GM12873 (cell line): ENCODE measurements around the gene SOS1.

Experiments used
- CTCF ChIP-seq: IDR thresholded peaks from 2 replicates; pipeline ENCODE4 v1.5.1; 2012; ENCODE audit warnings: low read depth, mild to moderate bottlenecking, moderate library complexity, low read length, control low read depth; ENCODE audit not compliant: insufficient read depth; ENCODE audit errors: missing control alignments

SOS1 gene

DNA sequence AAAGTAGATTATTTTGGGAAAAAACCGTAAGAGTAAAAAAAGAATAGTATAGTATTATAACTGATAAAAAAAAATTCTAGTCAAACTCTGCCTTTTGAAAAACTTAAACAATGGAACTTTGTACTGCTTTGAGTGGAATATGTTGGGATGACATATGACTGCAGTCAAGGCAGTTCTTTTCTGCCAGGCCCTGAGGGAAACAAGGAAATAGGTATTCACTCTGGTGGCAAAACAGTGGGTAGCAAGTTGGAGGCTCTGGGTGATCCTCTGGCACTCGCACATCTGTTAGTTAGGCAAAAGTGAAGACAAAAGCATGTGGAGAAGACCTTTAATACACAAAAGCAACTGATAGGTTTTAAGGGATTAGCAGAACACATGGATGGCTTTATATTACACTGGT lies 129.0 kb downstream of the SOS1 start:
- no peak for TF ChIP-seq CTCF

- no peak for TF ChIP-seq CTCF
Observed at GRCh38 chr2:38988716-38989115, 132.1 kb downstream of the SOS1 start.

- TF ChIP-seq CTCF: no peak
Observed at GRCh38 chr2:38982498-38982897, 138.4 kb downstream of the SOS1 start.

GRCh38 chr2:38981670-38982357 lies 139.0 kb downstream of the SOS1 start:
- TF ChIP-seq CTCF: no peak

- no peak for TF ChIP-seq CTCF
Observed at GRCh38 chr2:38981003-38981669, 139.7 kb downstream of the SOS1 start.

DNA sequence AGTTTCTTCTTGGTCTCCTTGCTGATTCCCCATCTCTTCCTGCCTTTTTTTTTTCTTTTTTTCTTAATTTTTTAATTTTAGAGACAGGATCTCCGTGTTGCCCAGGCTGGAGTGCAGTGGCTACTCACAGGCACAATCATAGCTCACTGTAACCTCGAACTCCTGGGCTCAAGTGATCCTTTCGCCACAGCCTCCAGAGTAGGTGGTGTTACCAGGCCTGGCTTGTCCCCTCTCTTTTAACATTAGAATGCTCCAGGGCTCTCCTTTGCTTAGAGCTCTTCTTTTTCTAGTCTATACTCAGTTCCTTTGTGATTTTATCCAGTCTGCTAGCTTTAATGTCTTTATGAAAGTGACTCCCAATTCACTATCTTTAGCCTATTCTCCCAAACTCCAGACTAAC lies 141.9 kb downstream of the SOS1 start:
- TF ChIP-seq CTCF: no peak

GRCh38 chr2:38978296-38978903 lies 142.5 kb downstream of the SOS1 start:
- TF ChIP-seq CTCF: no peak
